Measurements from ENCODE around the gene NPEPL1.
"Not testable (repeated sequence)": the region's sequence is repeated elsewhere in the genome, so short reads cannot be mapped to it uniquely, and the experiment has no call there.

Gene NPEPL1

DNA sequence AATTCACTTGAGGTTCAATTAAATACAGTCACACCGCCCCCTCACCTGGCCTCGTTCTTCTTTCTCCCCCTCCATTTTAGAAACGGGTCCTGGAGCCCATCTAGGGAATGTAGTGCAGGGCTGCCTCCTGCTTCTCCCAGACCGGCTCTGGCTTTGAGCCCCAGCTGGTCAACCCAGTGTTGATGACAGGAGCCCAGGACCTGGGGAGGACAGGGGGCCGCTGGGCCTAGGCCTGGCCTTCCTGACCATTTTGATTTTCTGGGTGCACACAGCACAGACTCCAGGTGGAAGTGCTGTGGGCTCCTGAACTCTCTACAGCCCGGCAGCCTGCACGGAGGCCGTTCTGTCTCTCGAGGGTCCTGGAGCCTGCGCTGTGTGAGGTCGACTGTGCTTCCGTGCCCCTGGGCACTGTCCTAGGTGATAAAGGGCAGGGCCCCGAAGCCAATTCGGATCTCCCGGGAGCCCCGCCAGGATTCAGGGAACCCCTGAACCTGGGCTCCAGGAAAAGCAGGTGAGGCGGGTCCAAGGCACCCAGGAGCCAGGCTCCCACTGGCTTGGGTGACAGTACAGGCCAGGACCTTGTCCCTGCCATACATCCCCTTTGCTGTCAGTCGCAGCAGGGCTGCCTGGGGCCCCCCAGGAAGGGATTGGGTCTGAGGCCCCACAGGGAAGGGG, 23.3 kb downstream of the NPEPL1 start:
- no peak for DNase-seq

DNA sequence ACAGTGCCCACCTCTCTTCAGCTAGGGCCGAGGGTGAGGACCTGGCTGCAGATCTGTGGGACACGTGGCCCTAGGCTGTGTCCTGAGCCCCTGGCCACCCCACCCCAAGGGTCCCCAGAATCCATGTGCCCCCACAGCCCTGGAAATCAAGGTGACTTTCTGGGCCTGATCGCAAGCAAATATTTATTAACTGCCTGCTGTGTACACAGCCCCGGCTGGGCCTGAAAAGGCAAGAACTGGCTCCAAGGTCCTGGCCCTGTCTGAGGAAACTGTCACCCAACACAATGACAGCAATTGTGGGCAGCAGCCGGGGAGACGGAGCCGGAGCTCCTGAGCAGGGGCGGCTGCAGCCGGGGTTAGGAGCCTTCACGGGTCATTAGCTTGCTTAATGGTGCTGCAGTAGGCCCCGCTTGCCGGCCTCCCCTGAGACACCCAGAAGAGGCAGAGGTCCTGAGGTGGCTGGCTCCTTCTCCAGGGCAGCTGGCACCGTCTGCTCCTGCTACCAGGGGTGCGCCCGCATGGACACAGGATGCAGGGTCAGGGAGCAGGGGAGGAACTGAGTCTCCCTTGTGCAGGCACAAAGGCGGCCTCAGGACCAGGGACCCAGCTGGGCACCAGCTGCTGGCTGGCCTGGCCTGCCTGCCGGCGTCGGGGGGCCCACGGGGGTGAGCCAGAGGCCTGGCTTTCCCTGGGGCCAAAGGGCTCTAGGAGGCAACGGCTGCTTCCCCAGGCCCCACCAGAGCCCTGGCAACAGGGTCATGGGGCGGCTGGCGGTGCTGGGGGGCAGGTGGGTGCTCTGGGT, 24.1 kb downstream of the NPEPL1 start:
- DNase-seq: no peak

- no peak for DNase-seq
These were observed 24.9 kb downstream of the NPEPL1 start for GRCh38 chr20:58717278-58718091.

DNA sequence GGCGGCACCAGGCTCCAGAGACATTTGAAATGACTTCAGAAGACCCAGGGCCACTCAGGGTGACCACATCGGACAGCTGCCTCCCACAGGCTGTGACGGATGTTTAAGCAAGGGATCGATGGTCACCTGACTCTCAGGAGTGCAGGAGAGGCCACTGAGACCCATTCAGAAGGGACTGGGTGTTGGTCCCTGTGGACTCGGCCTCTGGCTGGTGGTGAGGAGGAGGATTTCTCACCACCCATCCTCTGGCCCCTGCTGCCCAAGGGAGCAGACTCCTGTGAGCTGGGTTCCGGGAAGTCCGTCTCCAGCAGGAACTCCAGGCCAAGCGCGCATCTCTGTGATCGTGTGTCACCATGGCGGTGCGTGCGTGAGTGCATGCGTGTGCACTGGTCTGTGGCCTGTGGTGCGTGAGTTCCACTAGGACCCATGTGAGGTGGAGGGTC, 25.5 kb downstream of the NPEPL1 start:
- DNase-seq: no peak

- no peak for DNase-seq
These were observed 26.1 kb downstream of the NPEPL1 start for GRCh38 chr20:58718729-58719128.

- DNase-seq: no peak
These were observed 26.7 kb downstream of the NPEPL1 start for GRCh38 chr20:58719258-58719657.

DNA sequence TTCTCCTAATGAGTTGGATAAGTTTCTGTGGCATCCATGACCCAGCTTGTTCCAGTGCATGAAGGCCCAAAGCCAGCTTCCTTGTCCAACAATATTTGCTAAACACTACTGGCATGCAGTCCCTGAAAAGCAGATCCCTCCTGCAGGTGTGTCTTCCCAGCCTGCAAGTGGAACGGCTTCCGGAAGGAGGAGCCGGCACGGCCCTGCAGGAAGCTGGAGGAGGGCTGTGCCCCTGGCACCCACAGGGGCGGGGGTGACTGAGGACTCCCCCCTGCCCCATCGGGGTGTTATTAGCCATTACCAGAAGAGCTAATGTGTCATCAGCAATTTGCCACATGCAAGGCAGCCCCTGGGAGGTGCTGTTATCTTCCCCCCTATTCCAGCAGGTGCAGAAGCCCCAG, 27.4 kb downstream of the NPEPL1 start:
- DNase-seq: no peak

DNA sequence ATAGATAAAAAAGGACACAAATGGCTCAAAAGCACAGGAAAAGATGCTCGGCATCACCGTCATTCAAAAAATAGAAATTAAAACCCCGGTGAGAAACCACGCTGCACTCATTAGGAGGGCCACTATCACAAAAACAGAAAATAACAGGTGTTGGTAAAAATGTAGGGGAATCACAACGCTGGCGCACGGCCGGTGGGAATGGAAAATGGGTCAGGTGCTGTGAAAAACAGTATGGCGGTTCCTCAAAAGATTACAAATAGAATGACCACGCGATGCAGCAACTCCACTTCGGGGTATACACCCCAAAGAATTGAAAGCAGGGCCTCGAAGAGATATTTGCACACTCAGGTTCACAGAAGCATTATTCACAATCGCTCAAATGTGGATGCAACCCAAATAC, 28.3 kb downstream of the NPEPL1 start:
- DNase-seq: no peak

DNA sequence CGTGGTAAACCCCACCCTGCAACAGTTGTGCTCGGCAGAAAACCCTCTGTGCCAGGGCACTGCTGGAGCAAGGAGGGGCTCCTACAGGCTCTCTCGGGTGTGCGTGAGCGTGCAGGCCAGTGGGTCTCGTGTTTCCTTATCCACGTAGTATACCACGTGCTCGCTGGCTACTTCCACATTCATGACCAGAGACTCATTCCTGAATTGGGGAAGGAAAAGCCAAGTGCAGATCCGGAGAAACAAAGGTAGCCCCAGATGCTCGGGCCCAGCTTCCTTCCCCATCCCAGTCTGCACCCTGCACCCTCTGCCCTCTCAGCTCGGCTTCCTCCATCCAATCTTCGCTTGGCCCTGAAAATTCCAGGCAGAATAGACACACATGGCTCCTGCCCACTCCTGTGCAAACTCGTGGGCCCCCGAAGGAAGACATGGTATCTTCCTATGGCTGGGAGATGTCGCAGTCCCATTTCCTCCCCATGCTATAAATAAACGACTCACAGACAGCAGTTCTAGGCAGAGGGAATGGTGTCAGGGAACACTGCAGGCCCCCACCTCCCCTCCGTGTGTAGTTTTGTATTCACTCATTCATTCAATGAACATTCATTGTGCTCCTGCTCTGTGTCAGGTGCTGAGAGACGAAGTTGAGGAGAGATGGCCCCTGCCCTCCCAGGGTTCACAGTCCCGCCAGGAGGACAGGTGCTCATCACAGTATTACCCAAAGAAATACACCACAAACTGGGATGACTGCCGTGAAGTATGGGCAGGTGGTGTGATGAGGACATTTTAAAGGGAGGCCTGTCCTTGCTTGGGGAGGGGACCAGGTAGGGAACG, 29.6 kb downstream of the NPEPL1 start:
- DNase-seq: no peak

DNA sequence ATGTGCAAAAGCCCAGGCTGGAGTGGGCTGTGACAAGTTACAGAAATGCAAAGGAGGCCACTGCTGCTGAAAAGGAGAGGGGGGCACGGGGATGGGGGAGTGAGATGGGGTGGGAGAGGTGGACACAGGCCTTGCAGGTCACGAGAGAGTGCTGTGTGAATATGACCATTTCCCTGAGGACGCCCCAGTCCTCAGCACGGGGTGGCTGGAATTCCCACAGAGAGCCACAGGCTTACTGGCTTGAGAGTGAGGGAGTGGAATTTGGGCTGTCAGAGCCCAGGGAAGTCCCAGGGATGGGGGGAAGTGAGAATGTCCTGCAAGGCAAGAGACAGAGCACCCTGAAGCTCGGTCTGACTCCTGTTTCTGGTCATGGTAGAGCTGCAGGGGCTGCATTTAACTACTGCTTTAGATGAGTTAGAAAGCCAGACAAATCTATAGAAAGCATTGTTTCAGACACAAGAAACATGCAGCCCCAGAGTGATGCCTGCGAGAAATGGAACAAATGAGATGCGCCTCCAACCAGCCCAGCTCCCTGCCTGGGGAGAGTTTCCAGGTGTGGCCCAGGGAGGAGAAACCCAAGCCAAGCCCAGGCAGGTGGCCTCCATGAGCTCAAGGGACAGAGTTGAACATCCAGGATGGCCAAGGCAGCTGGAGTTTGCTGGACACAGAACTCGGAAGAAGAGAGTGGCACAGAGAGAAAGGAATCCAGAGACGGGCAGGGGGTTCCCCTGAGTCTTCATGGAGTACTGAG, 30.5 kb downstream of the NPEPL1 start:
- no peak for DNase-seq

DNA sequence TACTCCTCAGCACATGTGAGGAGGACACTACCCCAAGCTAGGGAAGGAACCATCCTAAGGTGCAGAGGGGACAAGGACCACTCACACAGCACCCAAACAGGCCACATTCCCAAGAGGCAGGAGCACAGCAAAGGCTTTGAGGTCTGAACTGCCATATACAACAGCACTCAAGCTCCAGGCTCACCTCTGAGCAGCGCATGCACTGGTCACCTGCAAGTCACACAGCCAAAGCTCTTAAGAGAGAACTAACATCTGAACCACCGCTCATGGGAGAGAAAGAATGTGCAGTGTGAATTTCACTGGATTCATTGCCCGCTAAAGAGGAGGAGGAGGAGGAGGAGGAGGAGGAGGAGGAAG, 31.0 kb downstream of the NPEPL1 start:
- no peak for DNase-seq

GRCh38 chr20:58726156-58726555, 33.6 kb downstream of the NPEPL1 start:
- DNase-seq: not testable (repeated sequence)

- DNase-seq: no peak
These were observed 38.6 kb downstream of the NPEPL1 start for GRCh38 chr20:58731192-58731591.

DNA sequence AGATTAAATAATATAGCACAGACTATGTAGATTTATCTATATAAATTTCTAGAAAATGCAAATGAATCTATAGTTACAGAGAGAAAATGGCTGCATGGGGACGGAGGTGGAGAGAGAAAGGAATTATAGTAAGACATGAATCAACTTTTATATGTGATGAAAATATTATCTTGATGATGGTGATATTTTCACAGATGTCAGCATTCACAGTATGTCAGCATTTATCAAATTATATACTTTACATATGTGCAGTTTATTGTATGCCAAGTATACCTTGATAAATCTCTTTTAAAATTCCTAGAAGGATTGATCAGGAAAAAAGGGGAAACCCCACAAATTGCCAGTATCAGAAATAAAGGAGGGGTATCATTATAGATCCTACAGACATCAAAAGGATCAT, 44.6 kb downstream of the NPEPL1 start:
- no peak for DNase-seq

GRCh38 chr20:58740356-58741308, 48.0 kb downstream of the NPEPL1 start:
- no peak for DNase-seq

DNA sequence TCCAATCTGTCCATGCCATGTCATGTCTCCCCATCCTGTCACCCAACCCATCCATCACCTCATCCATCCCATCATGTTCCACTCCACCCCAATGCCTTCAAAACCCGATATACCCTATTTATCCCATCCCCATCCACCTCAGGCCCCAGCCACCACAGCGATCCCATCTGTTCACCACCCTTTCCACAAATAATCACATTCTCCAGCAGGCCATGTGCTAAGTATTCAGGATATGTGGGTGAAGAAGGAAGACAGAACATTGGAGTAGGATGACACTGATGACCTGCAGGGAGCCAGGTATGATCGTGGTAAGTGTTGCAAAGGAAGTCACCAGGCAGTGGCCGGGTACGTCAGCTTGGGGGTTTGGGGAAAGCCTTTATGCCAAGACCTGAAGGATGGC, 48.8 kb downstream of the NPEPL1 start:
- DNase-seq: no peak

DNA sequence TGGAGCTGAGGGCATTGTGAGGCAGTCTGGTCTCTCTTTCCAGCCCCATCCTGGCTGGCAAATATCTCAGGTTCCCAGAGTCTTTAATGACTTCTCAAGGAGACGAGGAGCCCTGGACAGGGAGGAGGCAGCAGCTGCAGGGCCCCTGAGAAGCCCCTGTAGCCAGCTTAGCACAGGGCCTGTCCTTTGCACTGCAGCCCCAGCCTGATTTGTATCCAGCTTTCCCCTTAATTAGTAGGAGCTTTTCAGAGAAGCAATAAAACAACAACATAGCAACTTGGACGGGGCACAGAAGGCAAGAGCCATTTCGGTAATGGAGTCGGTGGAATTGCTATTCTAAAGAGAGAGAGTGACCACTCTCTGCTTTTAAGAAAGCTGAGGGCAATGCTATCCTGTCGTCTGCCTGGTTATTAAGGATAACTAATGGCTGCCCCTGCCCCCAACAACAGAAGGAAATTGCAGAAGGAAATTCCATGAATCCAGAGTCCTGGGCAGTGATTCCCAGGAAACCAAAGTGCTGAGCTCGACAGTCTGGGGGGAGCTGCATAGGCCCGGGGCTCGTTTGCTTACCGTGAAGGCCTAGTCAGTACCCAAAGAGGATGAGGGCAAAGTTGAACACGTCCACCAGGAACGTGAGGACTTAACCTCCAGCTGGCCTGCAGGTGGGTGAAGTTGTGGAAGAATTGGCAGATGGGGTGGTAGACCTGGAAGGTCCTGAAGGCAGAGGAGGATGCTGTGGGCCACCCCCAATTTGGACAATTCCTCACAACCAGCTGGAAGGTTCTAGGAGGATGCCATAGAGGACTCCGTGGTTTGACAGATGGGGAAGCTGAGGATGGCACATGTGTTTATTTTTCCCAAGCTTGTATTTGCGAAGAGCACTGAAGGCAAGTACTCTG, 50.3 kb downstream of the NPEPL1 start:
- DNase-seq: no peak

- no peak for DNase-seq
These were observed 51.4 kb downstream of the NPEPL1 start for GRCh38 chr20:58743929-58744534.

DNA sequence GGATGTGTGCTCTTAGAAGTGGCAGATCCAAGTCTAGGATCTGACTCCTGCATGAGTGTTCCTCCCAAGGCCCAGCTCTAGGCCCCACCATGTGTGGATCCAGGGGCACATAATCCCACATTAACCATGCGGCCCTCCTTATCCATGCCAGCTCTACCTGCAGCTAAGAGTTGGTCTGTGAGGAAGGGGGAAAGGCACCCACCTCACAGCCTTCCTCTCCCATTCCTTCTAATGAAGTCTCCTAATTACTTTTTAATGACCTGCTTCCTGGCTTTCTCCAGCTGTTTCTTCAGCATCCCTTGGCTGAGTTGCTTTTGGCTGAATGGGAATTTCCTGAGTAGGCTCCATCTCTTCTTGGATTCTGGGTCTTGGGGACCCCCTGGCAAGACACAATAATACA, 52.2 kb downstream of the NPEPL1 start:
- no peak for DNase-seq

All from activated effector memory CD4-positive, alpha-beta T cell treated with Interleukin-2 at 50 U/mL for 16 hours (primary cell).